Measurements from ENCODE around the gene PDGFRB. TPM values are rescaled to one million over a fixed set of nuclear protein-coding genes. Genes with fewer than 3 reads are reported as not detected.

PDGFRB gene
- total RNA-seq, 6 experiments from 2014 or later: 6.8 to 19.5 (median 9.4) TPM

GRCh38 chr5:150175076-150175475, 19.4 kb upstream of the PDGFRB start:
- ATAC-seq: no peak
- no peaks in the 10 kb centered on the region for H3K27me3 ChIP-seq
- no peak overlapping the region for H3K27ac ChIP-seq
- H3K9me3 ChIP-seq: no peaks in the 10 kb centered on the region
- H3K4me3 ChIP-seq: no peak overlapping the region
- H3K4me1 ChIP-seq: no peaks in the 10 kb centered on the region
- intact Hi-C loops (cut with DNase I): no loop called here
- DNase-seq: no peak
- H3K36me3 ChIP-seq: no peaks in the 10 kb centered on the region
- WGBS (ENCODE audit: insufficient coverage, low coverage, low lambda C conversion rate, missing lambda C conversion rate): 31% methylated on average over 1 of the region's 1 CpG
- TF ChIP-seq, protein P1, sequence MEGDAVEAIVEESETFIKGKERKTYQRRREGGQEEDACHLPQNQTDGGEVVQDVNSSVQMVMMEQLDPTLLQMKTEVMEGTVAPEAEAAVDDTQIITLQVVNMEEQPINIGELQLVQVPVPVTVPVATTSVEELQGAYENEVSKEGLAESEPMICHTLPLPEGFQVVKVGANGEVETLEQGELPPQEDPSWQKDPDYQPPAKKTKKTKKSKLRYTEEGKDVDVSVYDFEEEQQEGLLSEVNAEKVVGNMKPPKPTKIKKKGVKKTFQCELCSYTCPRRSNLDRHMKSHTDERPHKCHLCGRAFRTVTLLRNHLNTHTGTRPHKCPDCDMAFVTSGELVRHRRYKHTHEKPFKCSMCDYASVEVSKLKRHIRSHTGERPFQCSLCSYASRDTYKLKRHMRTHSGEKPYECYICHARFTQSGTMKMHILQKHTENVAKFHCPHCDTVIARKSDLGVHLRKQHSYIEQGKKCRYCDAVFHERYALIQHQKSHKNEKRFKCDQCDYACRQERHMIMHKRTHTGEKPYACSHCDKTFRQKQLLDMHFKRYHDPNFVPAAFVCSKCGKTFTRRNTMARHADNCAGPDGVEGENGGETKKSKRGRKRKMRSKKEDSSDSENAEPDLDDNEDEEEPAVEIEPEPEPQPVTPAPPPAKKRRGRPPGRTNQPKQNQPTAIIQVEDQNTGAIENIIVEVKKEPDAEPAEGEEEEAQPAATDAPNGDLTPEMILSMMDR (IDR thresholded peaks at IDR 0.05): no peak
- no peak for TF ChIP-seq POLR2A (IDR thresholded peaks at IDR 0.05)

- TF ChIP-seq, protein P1 (IDR thresholded peaks at IDR 0.05): no peak
- TF ChIP-seq POLR2A (IDR thresholded peaks at IDR 0.05): no peak
- Histone ChIP-seq H3K36me3 (no peaks in the 10 kb centered on the region), H3K9me3 (no peaks in the 10 kb centered on the region), H3K27me3 (no peaks in the 10 kb centered on the region), H3K4me3 (no peak overlapping the region), H3K4me1 (no peaks in the 10 kb centered on the region), H3K27ac (no peak overlapping the region)
- DNase-seq: no peak
- intact Hi-C loops (cut with DNase I): no loop called here
- ATAC-seq: no peak
- WGBS (ENCODE audit: insufficient coverage, low coverage, low lambda C conversion rate, missing lambda C conversion rate): 86% methylated on average over 4 of the region's 6 CpGs
Observed at GRCh38 chr5:150174285-150174684, 18.6 kb upstream of the PDGFRB start.

- Histone ChIP-seq H3K9me3 (no peaks in the 10 kb centered on the region), H3K27ac (no peak overlapping the region), H3K4me1 (no peaks in the 10 kb centered on the region), H3K36me3 (no peaks in the 10 kb centered on the region), H3K27me3 (no peaks in the 10 kb centered on the region), H3K4me3 (no peak overlapping the region)
- WGBS (ENCODE audit: insufficient coverage, low coverage, low lambda C conversion rate, missing lambda C conversion rate): 83% methylated on average over 3 of the region's 3 CpGs
- ATAC-seq (no peak), DNase-seq (no peak)
- TF ChIP-seq, protein P1 (IDR thresholded peaks at IDR 0.05): no peak
- TF ChIP-seq POLR2A (IDR thresholded peaks at IDR 0.05): no peak
- intact Hi-C loops (cut with DNase I): no loop called here
Observed at GRCh38 chr5:150173161-150173560, 17.5 kb upstream of the PDGFRB start.

GRCh38 chr5:150172556-150172955, 16.9 kb upstream of the PDGFRB start:
- no peaks in the 10 kb centered on the region for H3K36me3 ChIP-seq
- DNase-seq (no peak), ATAC-seq (no peak)
- no peak for TF ChIP-seq POLR2A (IDR thresholded peaks at IDR 0.05)
- TF ChIP-seq, protein P1 (IDR thresholded peaks at IDR 0.05): no peak
- intact Hi-C loops (cut with DNase I): no loop called here
- no peak overlapping the region for H3K4me3 ChIP-seq
- H3K27me3 ChIP-seq: no peaks in the 10 kb centered on the region
- H3K4me1 ChIP-seq: no peaks in the 10 kb centered on the region
- 100% methylated on average over 1 of the region's 4 CpGs for WGBS (ENCODE audit: insufficient coverage, low coverage, low lambda C conversion rate, missing lambda C conversion rate)
- H3K27ac ChIP-seq: no peak overlapping the region
- no peaks in the 10 kb centered on the region for H3K9me3 ChIP-seq

- DNase-seq (no peak), ATAC-seq (no peak)
- intact Hi-C loops (cut with DNase I): no loop called here
- H3K27ac ChIP-seq: no peak overlapping the region
- no peaks in the 10 kb centered on the region for H3K9me3 ChIP-seq
- no peaks in the 10 kb centered on the region for H3K4me1 ChIP-seq
- TF ChIP-seq, protein P1 (IDR thresholded peaks at IDR 0.05): no peak
- no peak for TF ChIP-seq POLR2A (IDR thresholded peaks at IDR 0.05)
- no peaks in the 10 kb centered on the region for H3K36me3 ChIP-seq
- H3K27me3 ChIP-seq: peaks cover 0 to under 1% of the 10 kb centered on the region in 2 donors
- no peak overlapping the region for H3K4me3 ChIP-seq
- 60% methylated on average over 1 of the region's 1 CpG for WGBS (ENCODE audit: insufficient coverage, low coverage, low lambda C conversion rate, missing lambda C conversion rate)
Observed at GRCh38 chr5:150172145-150172544, 16.5 kb upstream of the PDGFRB start.

Measured in right lobe of liver (tissue), 6 donors.